IPS-18c (cell line): ENCODE measurements around the gene ROGDI.

ENCODE experiments used
- H3K4me3 ChIP-seq: 2 replicates; pipeline ENCODE4 v1.7.0; 2013; ENCODE audit warnings: low read depth, mild to moderate bottlenecking, low read length, moderate library complexity; ENCODE audit not compliant: insufficient read depth
- H3K9me3 ChIP-seq: one replicate; pipeline ENCODE4 v1.6.1; 2013; ENCODE audit warnings: mild to moderate bottlenecking, low read length, moderate library complexity; ENCODE audit not compliant: control insufficient read depth, insufficient read depth

Gene ROGDI, protein sequence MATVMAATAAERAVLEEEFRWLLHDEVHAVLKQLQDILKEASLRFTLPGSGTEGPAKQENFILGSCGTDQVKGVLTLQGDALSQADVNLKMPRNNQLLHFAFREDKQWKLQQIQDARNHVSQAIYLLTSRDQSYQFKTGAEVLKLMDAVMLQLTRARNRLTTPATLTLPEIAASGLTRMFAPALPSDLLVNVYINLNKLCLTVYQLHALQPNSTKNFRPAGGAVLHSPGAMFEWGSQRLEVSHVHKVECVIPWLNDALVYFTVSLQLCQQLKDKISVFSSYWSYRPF

DNA sequence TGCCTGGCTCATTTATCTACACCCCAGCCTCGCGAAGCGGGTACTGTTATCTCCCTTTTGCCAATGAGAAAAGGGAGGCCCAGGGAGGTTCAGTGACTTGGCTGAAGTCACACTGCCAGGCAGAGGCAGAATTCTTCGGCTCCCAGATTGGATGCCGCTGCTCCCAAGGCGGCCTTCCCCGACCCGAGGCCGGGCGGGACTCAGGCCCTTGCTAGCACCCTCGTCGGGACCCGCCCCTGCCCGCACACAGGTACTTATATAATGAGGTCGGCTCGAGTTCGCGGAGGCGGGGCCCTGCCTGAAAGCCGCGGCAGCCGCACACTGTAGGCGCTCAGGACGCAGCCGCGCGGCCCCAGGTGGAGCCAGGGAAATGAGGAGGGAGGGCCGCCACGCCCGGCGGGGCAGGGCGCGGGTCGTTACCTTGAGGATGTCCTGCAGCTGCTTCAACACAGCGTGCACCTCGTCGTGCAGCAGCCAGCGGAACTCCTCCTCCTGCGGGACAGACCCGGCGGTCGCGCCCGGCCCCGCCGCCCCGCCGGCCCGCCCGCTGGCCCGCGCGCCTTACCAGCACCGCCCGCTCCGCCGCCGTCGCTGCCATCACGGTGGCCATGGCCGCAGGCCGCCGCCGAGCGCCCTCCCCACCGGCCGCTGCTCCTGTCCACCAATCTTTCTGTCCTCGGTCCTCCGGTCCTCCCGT is at the start of gene ROGDI:
ROGDI (minus strand) TSS at position 672 of the 697 bp plus-strand sequence; CDS start at position 610, 62 bp downstream.
- no peaks in the 10 kb centered on the region for H3K9me3 ChIP-seq
- peak within 1 kb of the TSS; percentile 89 for H3K4me3 ChIP-seq

- Histone ChIP-seq H3K9me3 (no peaks in the 10 kb centered on the region), H3K4me3 (no peak overlapping the region)
Observed at GRCh38 chr16:4850211-4850610, 47.8 kb upstream of the ROGDI start.

- Histone ChIP-seq H3K9me3 (no peaks in the 10 kb centered on the region), H3K4me3 (peak overlapping the region; percentile 95)
Observed at GRCh38 chr16:4847774-4848587, 45.5 kb upstream of the ROGDI start.

DNA sequence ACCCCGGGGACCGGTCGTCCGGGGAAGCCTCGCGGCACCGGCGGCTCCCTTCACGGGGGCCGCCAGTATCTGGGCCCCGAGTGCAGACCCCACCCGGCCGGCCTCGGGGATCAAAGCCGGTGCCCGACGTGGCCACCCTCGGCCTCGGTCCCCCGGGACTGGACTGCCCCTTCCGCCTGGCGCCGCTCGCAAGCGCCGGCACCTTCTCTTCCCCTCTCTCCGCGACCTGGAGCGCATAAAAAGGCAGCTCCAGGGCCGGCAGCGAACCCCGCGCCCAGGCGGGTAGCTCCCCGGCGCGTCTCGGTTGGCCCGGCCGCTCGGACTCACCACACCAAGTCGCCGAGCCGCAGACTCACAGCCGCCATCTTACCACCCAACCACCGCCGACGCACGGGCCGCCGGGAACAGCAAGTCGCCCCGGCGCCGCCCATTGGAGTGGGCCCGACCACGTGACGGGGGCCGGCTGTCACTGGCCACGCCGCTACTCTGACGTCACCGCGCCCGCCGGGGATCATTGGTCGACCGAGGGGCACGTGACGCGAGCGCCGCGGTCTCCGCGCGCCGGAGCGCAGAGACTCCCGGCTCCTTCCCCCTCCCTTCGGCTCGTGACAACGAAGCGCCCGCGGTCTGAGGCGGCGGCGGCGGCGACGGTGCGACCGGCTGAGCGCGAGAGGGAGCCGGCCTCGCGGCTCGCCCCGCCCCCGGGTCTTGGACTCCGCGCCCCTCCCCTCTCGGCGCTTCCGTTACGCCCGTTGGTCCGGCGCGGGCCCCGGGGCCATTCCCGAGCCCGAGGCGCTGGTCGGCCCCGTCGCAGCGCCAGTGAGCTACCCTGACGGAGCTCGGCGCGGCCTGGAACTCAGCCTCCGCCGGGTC is 44.7 kb upstream of the ROGDI start, which contains the start of the genes GLYR1 and UBN1:
GLYR1 (minus strand) TSS at position 388 of the 873 bp plus-strand sequence; CDS start at position 365, 23 bp downstream.
UBN1 (plus strand) TSS at position 581 of the 873 bp plus-strand sequence. CDS start 5,437 bp downstream, outside the sequence.
- peak within 1 kb of the TSS; percentile 95 for H3K4me3 ChIP-seq
- H3K9me3 ChIP-seq, result no peaks in the 10 kb centered on the region

DNA sequence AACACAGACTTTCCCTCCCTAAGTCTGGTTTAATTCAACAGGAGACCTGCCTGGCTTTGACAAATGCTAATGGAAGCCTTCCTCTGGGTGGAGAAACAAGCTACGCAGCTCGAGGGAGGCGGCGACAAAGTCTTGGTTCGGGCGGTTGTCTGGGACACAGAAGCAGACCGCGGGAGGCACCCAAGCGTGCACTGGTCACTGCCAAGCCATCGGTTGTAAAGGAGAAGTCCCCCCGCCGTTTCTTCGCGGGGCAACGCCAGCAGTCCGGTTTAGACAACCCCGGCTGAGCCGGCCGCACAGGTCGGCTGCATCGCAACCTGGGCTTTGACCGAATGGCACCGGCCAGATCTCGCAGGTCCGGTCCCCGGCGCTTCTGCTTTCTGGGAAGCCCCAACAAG is 44.1 kb upstream of the ROGDI start:
- no peaks in the 10 kb centered on the region for H3K9me3 ChIP-seq
- H3K4me3 ChIP-seq, result peak overlapping the region; percentile 95

DNA sequence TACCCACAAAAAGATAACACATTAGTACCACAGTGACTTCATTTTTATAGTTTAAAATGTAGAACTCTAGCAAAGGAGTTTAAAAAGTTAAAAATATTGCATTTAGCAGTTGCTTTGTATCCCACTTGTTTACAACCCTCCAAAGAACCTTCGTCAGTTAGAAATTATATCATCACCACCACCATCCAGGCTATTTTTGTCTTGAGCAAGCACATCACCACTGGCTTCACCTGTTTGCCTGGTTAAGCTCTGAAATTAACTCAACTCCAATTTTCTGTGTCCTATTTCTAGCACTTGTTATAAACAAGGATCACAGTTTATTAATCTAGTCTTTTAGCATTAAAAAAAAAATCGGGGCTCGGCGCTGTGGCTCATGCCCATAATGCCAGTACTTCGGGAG is 38.6 kb upstream of the ROGDI start:
- H3K4me3 ChIP-seq, result no peak overlapping the region

DNA sequence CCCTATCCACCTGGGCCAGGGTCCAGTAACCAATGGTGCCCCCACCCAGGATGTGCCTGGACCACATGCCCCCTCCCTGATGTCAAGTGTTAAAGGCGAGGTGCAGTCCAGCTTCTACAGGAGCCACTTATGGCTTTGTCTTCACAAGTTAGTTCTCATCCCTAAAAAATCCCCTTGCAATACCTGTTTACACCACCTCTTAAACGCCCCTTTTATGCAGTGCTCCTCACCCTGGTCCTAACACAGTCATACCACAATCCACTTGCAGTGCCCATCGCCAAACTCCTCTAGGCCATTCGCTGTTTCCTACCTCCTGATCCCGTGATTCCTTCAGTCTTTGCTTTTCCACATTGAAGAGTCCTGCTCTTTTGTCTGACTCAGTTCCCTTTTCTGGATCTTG is 37.5 kb upstream of the ROGDI start:
- H3K4me3 ChIP-seq, result no peak overlapping the region

More for the DNA sequence above, 38.6 kb upstream of the ROGDI start:
- no peaks in the 10 kb centered on the region for H3K9me3 ChIP-seq

GRCh38 chr16:4837733-4838501 is 35.5 kb upstream of the ROGDI start:
- H3K4me3 ChIP-seq, result no peak overlapping the region
- no peaks in the 10 kb centered on the region for H3K9me3 ChIP-seq

More for the DNA sequence above, 37.5 kb upstream of the ROGDI start:
- H3K9me3 ChIP-seq, result no peaks in the 10 kb centered on the region

GRCh38 chr16:4836727-4837126 is 34.3 kb upstream of the ROGDI start:
- no peak overlapping the region for H3K4me3 ChIP-seq
- H3K9me3 ChIP-seq, result no peaks in the 10 kb centered on the region

GRCh38 chr16:4833584-4833983 is 31.2 kb upstream of the ROGDI start:
- Histone ChIP-seq H3K4me3 (no peak overlapping the region), H3K9me3 (no peaks in the 10 kb centered on the region)

- no peaks in the 10 kb centered on the region for H3K9me3 ChIP-seq
- no peak overlapping the region for H3K4me3 ChIP-seq
Observed at GRCh38 chr16:4832698-4833343, 30.4 kb upstream of the ROGDI start.

GRCh38 chr16:4831616-4832015 is 29.2 kb upstream of the ROGDI start:
- no peaks in the 10 kb centered on the region for H3K9me3 ChIP-seq

DNA sequence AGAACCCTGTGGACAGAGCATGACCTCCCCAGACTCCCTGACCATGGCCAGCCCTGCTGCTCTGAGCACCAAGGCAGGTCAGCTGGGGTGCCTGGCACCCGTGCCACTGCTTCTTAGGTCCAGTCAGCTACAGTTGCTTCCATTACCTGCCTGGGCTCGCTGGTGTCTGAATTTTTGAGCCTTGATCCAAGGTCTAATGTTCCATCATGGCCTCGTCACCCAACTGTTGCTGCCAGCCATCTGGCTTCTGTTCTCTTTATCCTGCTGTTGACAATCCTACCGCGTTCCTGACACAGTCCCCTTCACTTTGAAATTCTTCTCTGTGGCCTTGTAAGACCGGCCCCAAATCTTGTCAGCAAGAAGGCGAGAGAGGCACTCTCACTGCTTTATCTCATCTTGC is 28.0 kb upstream of the ROGDI start:
- no peaks in the 10 kb centered on the region for H3K9me3 ChIP-seq
- H3K4me3 ChIP-seq, result no peak overlapping the region

More at GRCh38 chr16:4831616-4832015, 29.2 kb upstream of the ROGDI start:
- no peak overlapping the region for H3K4me3 ChIP-seq

- H3K9me3 ChIP-seq, result no peaks in the 10 kb centered on the region
- no peak overlapping the region for H3K4me3 ChIP-seq
Observed at GRCh38 chr16:4828567-4829321, 26.3 kb upstream of the ROGDI start.

GRCh38 chr16:4826980-4827379 is 24.5 kb upstream of the ROGDI start:
- no peak overlapping the region for H3K4me3 ChIP-seq

More at GRCh38 chr16:4826980-4827379, 24.5 kb upstream of the ROGDI start:
- no peaks in the 10 kb centered on the region for H3K9me3 ChIP-seq
